ENCODE measurements around the gene GRHL3. TPM values are rescaled to one million over a fixed set of nuclear protein-coding genes. Genes with fewer than 3 reads are reported as not detected.

GRHL3 gene
- total RNA-seq, 4 donors from 2014 or later = 93.6 to 154 (median 129) TPM

- peaks cover 5% of the 10 kb centered on the region for H3K4me1 ChIP-seq
- WGBS = 86% methylated on average over 7 of the region's 7 CpGs
- TF ChIP-seq EP300 (IDR thresholded peaks at IDR 0.05) = no peak
- TF ChIP-seq, protein P1, sequence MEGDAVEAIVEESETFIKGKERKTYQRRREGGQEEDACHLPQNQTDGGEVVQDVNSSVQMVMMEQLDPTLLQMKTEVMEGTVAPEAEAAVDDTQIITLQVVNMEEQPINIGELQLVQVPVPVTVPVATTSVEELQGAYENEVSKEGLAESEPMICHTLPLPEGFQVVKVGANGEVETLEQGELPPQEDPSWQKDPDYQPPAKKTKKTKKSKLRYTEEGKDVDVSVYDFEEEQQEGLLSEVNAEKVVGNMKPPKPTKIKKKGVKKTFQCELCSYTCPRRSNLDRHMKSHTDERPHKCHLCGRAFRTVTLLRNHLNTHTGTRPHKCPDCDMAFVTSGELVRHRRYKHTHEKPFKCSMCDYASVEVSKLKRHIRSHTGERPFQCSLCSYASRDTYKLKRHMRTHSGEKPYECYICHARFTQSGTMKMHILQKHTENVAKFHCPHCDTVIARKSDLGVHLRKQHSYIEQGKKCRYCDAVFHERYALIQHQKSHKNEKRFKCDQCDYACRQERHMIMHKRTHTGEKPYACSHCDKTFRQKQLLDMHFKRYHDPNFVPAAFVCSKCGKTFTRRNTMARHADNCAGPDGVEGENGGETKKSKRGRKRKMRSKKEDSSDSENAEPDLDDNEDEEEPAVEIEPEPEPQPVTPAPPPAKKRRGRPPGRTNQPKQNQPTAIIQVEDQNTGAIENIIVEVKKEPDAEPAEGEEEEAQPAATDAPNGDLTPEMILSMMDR (IDR thresholded peaks at IDR 0.05) = no peak
- no peak for TF ChIP-seq POLR2AphosphoS5 (IDR thresholded peaks at IDR 0.05)
- TF ChIP-seq POLR2A (IDR thresholded peaks at IDR 0.05) = no peak
- no peak for DNase-seq (ENCODE audit: low spot score in 2 of 2)
- H3K27me3 ChIP-seq = no peaks in the 10 kb centered on the region
- no peaks in the 10 kb centered on the region for H3K36me3 ChIP-seq
- no peak overlapping the region for H3K27ac ChIP-seq
- H3K9me3 ChIP-seq = no peaks in the 10 kb centered on the region
- no peak overlapping the region for H3K4me3 ChIP-seq
These were observed 10.7 kb upstream of the GRHL3 start for GRCh38 chr1:24308365-24309015.

- Histone ChIP-seq H3K4me1 (peaks cover 5% of the 10 kb centered on the region), H3K9me3 (no peaks in the 10 kb centered on the region), H3K27me3 (no peaks in the 10 kb centered on the region), H3K27ac (no peak overlapping the region), H3K4me3 (no peak overlapping the region), H3K36me3 (no peaks in the 10 kb centered on the region)
- WGBS = 81% methylated on average over 4 of the region's 4 CpGs
- DNase-seq (ENCODE audit: low spot score in 2 of 2) = no peak
- TF ChIP-seq, protein P1 (IDR thresholded peaks at IDR 0.05) = no peak
- no peak for TF ChIP-seq POLR2A (IDR thresholded peaks at IDR 0.05)
- no peak for TF ChIP-seq POLR2AphosphoS5 (IDR thresholded peaks at IDR 0.05)
- no peak for TF ChIP-seq EP300 (IDR thresholded peaks at IDR 0.05)
These were observed 9.2 kb upstream of the GRHL3 start for GRCh38 chr1:24309762-24310485.

GRCh38 chr1:24311234-24311633, 7.9 kb upstream of the GRHL3 start:
- WGBS = 81% methylated on average over 3 of the region's 3 CpGs
- H3K4me3 ChIP-seq = no peak overlapping the region
- H3K9me3 ChIP-seq = no peaks in the 10 kb centered on the region
- no peaks in the 10 kb centered on the region for H3K36me3 ChIP-seq
- H3K27ac ChIP-seq = no peak overlapping the region
- TF ChIP-seq POLR2A (IDR thresholded peaks at IDR 0.05) (no peak), POLR2AphosphoS5 (IDR thresholded peaks at IDR 0.05) (no peak), EP300 (IDR thresholded peaks at IDR 0.05) (no peak)
- TF ChIP-seq, protein P1 (IDR thresholded peaks at IDR 0.05) = no peak
- DNase-seq (ENCODE audit: low spot score in 2 of 2) = no peak
- H3K27me3 ChIP-seq = no peaks in the 10 kb centered on the region
- peaks cover 13% of the 10 kb centered on the region for H3K4me1 ChIP-seq

GRCh38 chr1:24311741-24312140, 7.4 kb upstream of the GRHL3 start:
- H3K4me3 ChIP-seq = no peak overlapping the region
- no peaks in the 10 kb centered on the region for H3K9me3 ChIP-seq
- no peak for DNase-seq (ENCODE audit: low spot score in 2 of 2)
- peaks cover 18% of the 10 kb centered on the region for H3K4me1 ChIP-seq
- TF ChIP-seq EP300 (IDR thresholded peaks at IDR 0.05) (no peak), POLR2AphosphoS5 (IDR thresholded peaks at IDR 0.05) (no peak), POLR2A (IDR thresholded peaks at IDR 0.05) (no peak)
- TF ChIP-seq, protein P1 (IDR thresholded peaks at IDR 0.05) = no peak
- H3K27ac ChIP-seq = no peak overlapping the region
- H3K27me3 ChIP-seq = no peaks in the 10 kb centered on the region
- H3K36me3 ChIP-seq = no peaks in the 10 kb centered on the region
- 67% methylated on average over 1 of the region's 1 CpG for WGBS

GRCh38 chr1:24315391-24315790, 3.8 kb upstream of the GRHL3 start:
- H3K9me3 ChIP-seq = no peaks in the 10 kb centered on the region
- DNase-seq (ENCODE audit: low spot score in 2 of 2) = no peak
- no peaks in the 10 kb centered on the region for H3K27me3 ChIP-seq
- H3K36me3 ChIP-seq = no peaks in the 10 kb centered on the region
- H3K4me1 ChIP-seq = peaks cover 50% of the 10 kb centered on the region
- H3K4me3 ChIP-seq = no peak overlapping the region
- 58% methylated on average over 6 of the region's 6 CpGs for WGBS
- TF ChIP-seq POLR2A (IDR thresholded peaks at IDR 0.05) (no peak), EP300 (IDR thresholded peaks at IDR 0.05) (no peak), POLR2AphosphoS5 (IDR thresholded peaks at IDR 0.05) (no peak)
- TF ChIP-seq, protein P1 (IDR thresholded peaks at IDR 0.05) = no peak
- no peak overlapping the region for H3K27ac ChIP-seq

All from suprapubic skin (tissue), 4 donors.